MCF 10A (cell line): ENCODE data around the gene FCN2. TPM values are rescaled to one million over a fixed set of nuclear protein-coding genes. Genes with fewer than 3 reads are reported as not detected.

ENCODE experiments used
- BruUV-seq: library from RNA; stranded (reverse); fragments of 400-500 nt; replicated peaks from 2 replicates; lab custom pipeline; 2021; lab: Mats Ljungman, UMichigan
- CTCF ChIA-PET: fragments of 300-600 bp; sonication (Branson Sonifier 250); formaldehyde crosslinking; extraction: SDS; loops from one replicate; lab custom pipeline; 2021; ENCODE audit warnings: antibody characterized with exemption, inconsistent platforms; lab: Yijun Ruan, JAX
- POLR2A ChIA-PET: fragments of 300-600, 350-650 bp; sonication (Branson Sonifier 250); formaldehyde crosslinking; extraction: SDS; loops from one replicate; lab custom pipeline; 2020; ENCODE audit warnings: antibody characterized with exemption, inconsistent platforms; lab: Yijun Ruan, JAX
- DNase-seq: peaks from one replicate; pipeline ENCODE4 v3.0.0-alpha.2; 2018; ENCODE audit not compliant: unreplicated experiment
- H3K27ac Mint-ChIP-seq: one replicate; pipeline ENCODE4 v1.8.0; 2022; ENCODE audit warnings: mild to moderate bottlenecking, low read depth, mixed read lengths; ENCODE audit not compliant: unreplicated experiment
- H3K27me3 Mint-ChIP-seq: one replicate; pipeline ENCODE4 v1.8.0; 2022; ENCODE audit warnings: mixed read lengths; ENCODE audit not compliant: insufficient read depth, unreplicated experiment
- H3K36me3 Mint-ChIP-seq: one replicate; pipeline ENCODE4 v1.8.0; 2022; ENCODE audit warnings: mild to moderate bottlenecking, moderate library complexity, mixed read lengths; ENCODE audit not compliant: insufficient read depth, unreplicated experiment
- H3K4me1 Mint-ChIP-seq: one replicate; pipeline ENCODE4 v1.8.0; 2022; ENCODE audit warnings: mixed read lengths; ENCODE audit not compliant: insufficient read depth, unreplicated experiment
- H3K4me3 Mint-ChIP-seq: one replicate; pipeline ENCODE4 v1.8.0; 2022; ENCODE audit warnings: mild to moderate bottlenecking, moderate library complexity, mixed read lengths; ENCODE audit not compliant: unreplicated experiment
- H3K9me3 Mint-ChIP-seq: one replicate; pipeline ENCODE4 v1.8.0; 2022; ENCODE audit warnings: mixed read lengths; ENCODE audit not compliant: unreplicated experiment
- intact Hi-C: fragments of 100-400 bp; cut with micrococcal nuclease; formaldehyde crosslinking; loops from 2 replicates; pipeline ENCODE4 v1.14.1; 2022
- total RNA-seq: library from RNA; stranded (reverse); gene quantifications from 2 replicates; pipeline ENCODE4 v1.2.3, GENCODE V29; 2022
- TF ChIP-seq, protein P1 (sequence below): fragments of 200-600 bp; IDR thresholded peaks from one replicate; pipeline ENCODE4 v1.8.0; 2022; ENCODE audit warnings: antibody characterized with exemption, mild to moderate bottlenecking; ENCODE audit not compliant: unreplicated experiment

FCN2 gene
- total RNA-seq, 1 experiment from 2014 or later, result not detected

DNA sequence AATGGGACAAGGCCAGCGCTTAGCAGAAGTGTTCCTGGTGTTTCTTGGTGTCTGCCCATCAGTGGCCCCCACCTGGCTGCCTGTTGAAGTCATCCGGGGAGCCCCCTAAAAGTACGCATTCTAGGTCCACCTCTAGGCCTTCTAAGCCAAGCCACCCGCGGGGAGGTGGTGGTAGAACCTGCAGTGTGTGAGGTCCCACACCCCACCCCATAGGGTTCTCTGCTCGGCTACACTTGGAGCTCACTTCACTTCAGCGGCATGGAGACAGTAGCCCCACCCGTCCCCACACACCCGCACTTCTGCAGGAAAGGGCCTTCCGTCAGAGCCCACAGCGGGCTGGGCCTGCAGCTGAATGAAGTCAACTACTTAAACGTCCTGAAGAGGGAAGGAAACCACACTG lies 29.6 kb upstream of the FCN2 start:
- H3K4me3 Mint-ChIP-seq, result no peak overlapping the region
- POLR2A ChIA-PET, result no interaction called here
- no peaks in the 10 kb centered on the region for H3K9me3 Mint-ChIP-seq
- no peaks in the 10 kb centered on the region for H3K4me1 Mint-ChIP-seq
- TF ChIP-seq, protein P1, sequence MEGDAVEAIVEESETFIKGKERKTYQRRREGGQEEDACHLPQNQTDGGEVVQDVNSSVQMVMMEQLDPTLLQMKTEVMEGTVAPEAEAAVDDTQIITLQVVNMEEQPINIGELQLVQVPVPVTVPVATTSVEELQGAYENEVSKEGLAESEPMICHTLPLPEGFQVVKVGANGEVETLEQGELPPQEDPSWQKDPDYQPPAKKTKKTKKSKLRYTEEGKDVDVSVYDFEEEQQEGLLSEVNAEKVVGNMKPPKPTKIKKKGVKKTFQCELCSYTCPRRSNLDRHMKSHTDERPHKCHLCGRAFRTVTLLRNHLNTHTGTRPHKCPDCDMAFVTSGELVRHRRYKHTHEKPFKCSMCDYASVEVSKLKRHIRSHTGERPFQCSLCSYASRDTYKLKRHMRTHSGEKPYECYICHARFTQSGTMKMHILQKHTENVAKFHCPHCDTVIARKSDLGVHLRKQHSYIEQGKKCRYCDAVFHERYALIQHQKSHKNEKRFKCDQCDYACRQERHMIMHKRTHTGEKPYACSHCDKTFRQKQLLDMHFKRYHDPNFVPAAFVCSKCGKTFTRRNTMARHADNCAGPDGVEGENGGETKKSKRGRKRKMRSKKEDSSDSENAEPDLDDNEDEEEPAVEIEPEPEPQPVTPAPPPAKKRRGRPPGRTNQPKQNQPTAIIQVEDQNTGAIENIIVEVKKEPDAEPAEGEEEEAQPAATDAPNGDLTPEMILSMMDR, result no peak
- no peaks in the 10 kb centered on the region for H3K36me3 Mint-ChIP-seq
- DNase-seq, result no peak
- CTCF ChIA-PET, result no interaction called here
- no TSS peak for BruUV-seq
- no peak overlapping the region for H3K27ac Mint-ChIP-seq
- intact Hi-C loops, result no loop called here
- H3K27me3 Mint-ChIP-seq, result peaks cover 25% of the 10 kb centered on the region

DNA sequence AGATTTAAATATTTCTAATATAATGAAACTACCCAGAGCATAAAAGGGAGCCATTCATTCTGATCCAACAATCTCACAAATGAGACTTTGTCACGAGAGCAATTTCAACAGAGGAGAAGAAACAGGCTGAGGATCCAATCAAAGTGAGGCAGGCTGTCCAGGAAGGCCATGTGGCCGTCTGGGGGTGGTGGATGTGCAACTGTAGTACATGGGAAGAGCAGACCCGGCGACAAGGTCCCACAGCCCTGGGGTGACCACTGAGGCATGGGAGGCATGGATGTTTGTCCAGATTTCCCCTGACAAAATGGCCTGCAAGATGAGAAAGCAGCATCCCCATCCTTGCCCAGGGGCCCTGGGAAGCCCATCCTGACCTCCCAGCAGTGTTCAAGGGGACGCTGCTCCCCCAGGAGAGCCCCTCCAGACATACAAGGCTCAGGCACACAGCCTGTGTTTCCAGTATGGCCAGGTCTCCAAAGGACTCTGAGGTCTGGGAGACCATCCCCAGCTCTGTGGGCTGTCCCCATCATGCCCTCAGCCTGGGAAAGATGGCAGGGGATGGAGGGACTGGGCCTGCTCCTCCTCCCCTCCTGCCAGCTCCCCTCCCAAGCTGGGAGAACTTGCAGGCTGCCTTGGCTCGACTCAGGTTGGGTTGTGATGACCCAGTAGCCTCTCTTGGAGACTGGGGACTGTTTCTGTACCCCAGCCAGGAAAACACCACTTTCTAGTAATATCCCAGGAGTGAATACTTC lies 27.5 kb upstream of the FCN2 start:
- H3K27ac Mint-ChIP-seq, result no peak overlapping the region
- TF ChIP-seq, protein P1, result no peak

DNA sequence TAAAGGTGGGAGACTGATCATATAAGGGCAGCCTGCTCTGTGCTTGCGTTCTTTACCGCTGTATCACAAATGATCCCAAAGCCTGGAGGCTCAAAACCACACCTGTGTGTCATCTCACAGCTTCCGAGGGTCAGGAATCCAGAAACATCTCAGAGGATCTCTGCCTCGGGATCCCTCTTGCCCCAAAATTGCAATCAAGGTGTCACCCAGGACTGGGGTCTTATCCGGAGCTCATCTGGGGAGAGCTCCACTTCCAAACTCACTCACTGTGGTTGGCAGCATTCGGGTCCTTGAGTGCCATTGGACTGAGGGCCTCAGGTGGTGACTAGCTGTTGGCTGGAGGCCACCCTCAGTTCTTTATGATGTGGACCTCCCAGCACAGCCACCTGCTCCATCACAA lies 26.7 kb upstream of the FCN2 start:
- ChIA-PET CTCF (no interaction called here), POLR2A (no interaction called here)
- TF ChIP-seq, protein P1, result no peak
- no peaks in the 10 kb centered on the region for H3K36me3 Mint-ChIP-seq
- no peaks in the 10 kb centered on the region for H3K9me3 Mint-ChIP-seq
- intact Hi-C loops, result no loop called here
- peaks cover 9% of the 10 kb centered on the region for H3K4me1 Mint-ChIP-seq
- no peak overlapping the region for H3K4me3 Mint-ChIP-seq
- BruUV-seq, result no TSS peak
- peaks cover 28% of the 10 kb centered on the region for H3K27me3 Mint-ChIP-seq
- no peak overlapping the region for H3K27ac Mint-ChIP-seq
- no peak for DNase-seq

More for the DNA sequence above, 27.5 kb upstream of the FCN2 start:
- no peak overlapping the region for H3K4me3 Mint-ChIP-seq
- intact Hi-C loops, result no loop called here
- no peaks in the 10 kb centered on the region for H3K36me3 Mint-ChIP-seq
- no peak for DNase-seq
- ChIA-PET CTCF (no interaction called here), POLR2A (no interaction called here)
- peaks cover under 1% of the 10 kb centered on the region for H3K4me1 Mint-ChIP-seq
- peaks cover 28% of the 10 kb centered on the region for H3K27me3 Mint-ChIP-seq
- no TSS peak for BruUV-seq
- H3K9me3 Mint-ChIP-seq, result no peaks in the 10 kb centered on the region

DNA sequence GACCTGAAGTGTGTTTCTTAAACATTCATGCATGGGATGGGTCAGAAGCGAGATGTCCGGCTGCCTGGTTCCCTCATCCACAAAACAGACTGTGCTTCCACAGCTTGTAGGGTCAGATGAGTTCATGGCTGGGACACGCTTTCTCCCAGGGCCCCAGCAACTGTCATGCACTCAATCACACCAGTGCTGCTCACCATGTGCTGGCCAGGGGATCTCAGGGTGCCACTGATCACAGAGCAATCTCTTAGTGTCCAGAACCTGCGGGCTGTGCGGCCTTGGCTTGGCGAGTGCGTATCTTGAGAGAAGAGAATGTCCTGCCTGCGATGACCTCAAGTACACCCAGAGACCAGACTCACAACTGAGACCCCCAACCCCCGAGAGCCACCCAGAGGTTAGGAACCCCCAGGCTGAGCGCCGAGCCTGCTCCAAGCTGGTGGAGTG lies 26.0 kb upstream of the FCN2 start:
- intact Hi-C loops, result no loop called here
- peaks cover 28% of the 10 kb centered on the region for H3K27me3 Mint-ChIP-seq
- H3K27ac Mint-ChIP-seq, result no peak overlapping the region
- no peak for DNase-seq
- H3K9me3 Mint-ChIP-seq, result no peaks in the 10 kb centered on the region
- BruUV-seq, result no TSS peak
- no peaks in the 10 kb centered on the region for H3K36me3 Mint-ChIP-seq
- TF ChIP-seq, protein P1, result no peak
- CTCF ChIA-PET, result no interaction called here
- H3K4me3 Mint-ChIP-seq, result no peak overlapping the region
- POLR2A ChIA-PET, result no interaction called here
- H3K4me1 Mint-ChIP-seq, result peaks cover 11% of the 10 kb centered on the region
